ENCODE measurements around the gene PLXNA2. TPM values are rescaled to one million over a fixed set of nuclear protein-coding genes. Genes with fewer than 3 reads are reported as not detected.

The PLXNA2 gene
- polyA plus RNA-seq, 1 donor from 2014 or later = 0.15 TPM

- H3K9me3 Mint-ChIP-seq = no peaks in the 10 kb centered on the region
- no peak overlapping the region for H3K4me3 Mint-ChIP-seq
- peaks cover 0 to 3% (median 0%) of the 10 kb centered on the region in 3 donors for H3K4me1 Mint-ChIP-seq
- peaks cover 32% of the 10 kb centered on the region for H3K27me3 Mint-ChIP-seq
- no peak overlapping the region for H3K27ac Mint-ChIP-seq
- no peaks in the 10 kb centered on the region for H3K36me3 Mint-ChIP-seq
These were observed 76.8 kb downstream of the PLXNA2 start for GRCh38 chr1:208167261-208167869.

DNA sequence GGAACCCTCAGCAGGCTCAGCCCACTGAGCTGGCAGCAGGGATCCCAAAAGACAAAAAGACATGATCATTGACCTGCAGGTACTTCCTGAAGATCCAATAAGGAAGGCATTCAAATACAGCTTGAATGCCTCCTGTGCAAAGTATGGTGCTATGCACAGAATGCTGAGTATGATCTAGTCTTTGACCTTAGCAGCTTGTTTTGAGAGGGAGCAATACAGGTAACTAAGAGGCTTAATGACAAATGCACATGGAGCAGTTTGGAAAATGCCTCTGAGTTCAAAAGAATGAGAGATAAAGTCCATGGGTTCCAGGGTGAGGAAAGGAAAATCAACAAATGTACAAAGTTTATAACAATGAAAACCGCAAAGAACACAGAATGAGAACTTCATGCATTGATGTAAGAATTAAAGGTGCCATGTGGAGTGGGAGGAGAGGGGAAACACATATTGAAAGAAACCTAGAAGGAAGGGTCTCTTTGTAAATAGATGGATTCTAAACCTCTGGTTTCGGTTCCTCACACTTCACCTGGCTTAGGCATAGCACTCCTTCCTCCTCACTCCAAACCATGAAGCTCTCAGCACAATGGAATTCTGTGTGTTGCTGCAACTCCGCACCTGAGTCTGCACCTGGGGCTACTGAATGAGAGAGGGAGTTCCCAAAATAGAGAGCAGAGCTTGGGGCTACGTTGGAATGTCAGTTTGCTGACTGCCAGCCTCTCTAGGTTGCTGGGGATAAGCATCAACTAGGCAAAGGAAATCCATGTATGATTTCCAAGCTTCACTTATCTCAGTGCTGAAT lies 77.6 kb downstream of the PLXNA2 start:
- H3K36me3 Mint-ChIP-seq = no peaks in the 10 kb centered on the region
- no peaks in the 10 kb centered on the region for H3K9me3 Mint-ChIP-seq
- H3K4me3 Mint-ChIP-seq = no peak overlapping the region
- no peak overlapping the region for H3K27ac Mint-ChIP-seq
- peaks cover 32% of the 10 kb centered on the region for H3K27me3 Mint-ChIP-seq
- peaks cover 0 to 3% (median 0%) of the 10 kb centered on the region in 3 donors for H3K4me1 Mint-ChIP-seq

DNA sequence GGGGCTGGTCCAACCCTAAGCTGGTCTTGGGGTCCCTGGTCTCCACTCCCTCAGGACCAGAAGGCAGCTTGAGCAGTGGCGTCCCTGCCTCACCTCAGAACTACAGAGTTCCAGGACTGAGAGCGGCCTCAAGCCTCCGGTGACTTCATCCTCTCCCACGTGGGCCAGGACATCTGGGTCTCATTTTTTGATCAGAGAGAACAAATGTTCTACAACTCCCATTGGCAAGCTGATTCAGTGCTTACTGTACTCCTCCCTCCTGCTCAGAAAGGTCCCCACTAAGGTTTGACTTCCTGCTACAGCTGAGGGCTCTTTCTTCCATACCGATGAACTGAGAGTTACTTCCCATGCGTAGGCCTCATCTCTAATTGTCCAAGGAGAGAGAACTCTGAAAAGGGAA lies 78.5 kb downstream of the PLXNA2 start:
- H3K36me3 Mint-ChIP-seq = no peaks in the 10 kb centered on the region
- H3K27me3 Mint-ChIP-seq = peaks cover 34% of the 10 kb centered on the region
- H3K27ac Mint-ChIP-seq = no peak overlapping the region
- peaks cover 0 to 3% (median 0%) of the 10 kb centered on the region in 3 donors for H3K4me1 Mint-ChIP-seq
- no peak overlapping the region for H3K4me3 Mint-ChIP-seq
- H3K9me3 Mint-ChIP-seq = no peaks in the 10 kb centered on the region

- Mint-ChIP-seq H3K27ac (no peak overlapping the region), H3K4me3 (no peak overlapping the region), H3K4me1 (peaks cover 0 to 3% (median 0%) of the 10 kb centered on the region in 3 donors), H3K9me3 (no peaks in the 10 kb centered on the region), H3K27me3 (peaks cover 32% of the 10 kb centered on the region), H3K36me3 (no peaks in the 10 kb centered on the region)
These were observed 79.6 kb downstream of the PLXNA2 start for GRCh38 chr1:208164609-208165008.

DNA sequence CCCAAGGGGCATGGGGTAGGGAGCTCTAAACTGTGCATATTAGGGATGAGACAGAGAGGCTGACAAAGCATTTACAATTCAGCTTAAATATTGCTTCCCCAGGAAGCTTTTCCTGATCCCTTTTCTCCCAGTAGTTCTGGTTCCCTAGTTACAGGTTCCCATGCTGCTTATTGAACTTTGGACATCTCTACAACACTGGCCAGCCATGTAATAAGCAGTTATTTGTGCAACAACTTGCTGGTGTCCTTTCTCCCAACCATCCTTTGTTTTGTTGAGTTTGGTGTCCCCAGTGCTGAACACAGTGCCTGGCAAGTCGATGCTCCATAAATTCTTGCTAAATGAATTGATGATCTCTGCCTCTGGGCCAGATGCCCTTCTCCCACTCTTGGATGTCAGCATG lies 80.6 kb downstream of the PLXNA2 start:
- H3K27me3 Mint-ChIP-seq = peaks cover 37% of the 10 kb centered on the region
- no peaks in the 10 kb centered on the region for H3K36me3 Mint-ChIP-seq
- no peak overlapping the region for H3K27ac Mint-ChIP-seq
- H3K9me3 Mint-ChIP-seq = no peaks in the 10 kb centered on the region
- H3K4me3 Mint-ChIP-seq = no peak overlapping the region
- H3K4me1 Mint-ChIP-seq = peaks cover 0 to 3% (median 0%) of the 10 kb centered on the region in 3 donors

GRCh38 chr1:208162903-208163302 lies 81.3 kb downstream of the PLXNA2 start:
- peaks cover 39% of the 10 kb centered on the region for H3K27me3 Mint-ChIP-seq
- no peak overlapping the region for H3K4me3 Mint-ChIP-seq
- no peaks in the 10 kb centered on the region for H3K9me3 Mint-ChIP-seq
- peaks cover 0 to 3% (median 0%) of the 10 kb centered on the region in 3 donors for H3K4me1 Mint-ChIP-seq
- no peaks in the 10 kb centered on the region for H3K36me3 Mint-ChIP-seq
- H3K27ac Mint-ChIP-seq = no peak overlapping the region

- Mint-ChIP-seq H3K27ac (no peak overlapping the region), H3K9me3 (no peaks in the 10 kb centered on the region), H3K4me1 (peaks cover 0 to 3% (median 0%) of the 10 kb centered on the region in 3 donors), H3K4me3 (no peak overlapping the region), H3K27me3 (peaks cover 33% of the 10 kb centered on the region), H3K36me3 (no peaks in the 10 kb centered on the region)
These were observed 82.4 kb downstream of the PLXNA2 start for GRCh38 chr1:208161656-208162375.

GRCh38 chr1:208161005-208161404 lies 83.2 kb downstream of the PLXNA2 start:
- no peak overlapping the region for H3K4me3 Mint-ChIP-seq
- no peaks in the 10 kb centered on the region for H3K36me3 Mint-ChIP-seq
- H3K9me3 Mint-ChIP-seq = no peaks in the 10 kb centered on the region
- H3K4me1 Mint-ChIP-seq = no peaks in the 10 kb centered on the region
- H3K27ac Mint-ChIP-seq = no peak overlapping the region
- H3K27me3 Mint-ChIP-seq = peaks cover 25% of the 10 kb centered on the region

GRCh38 chr1:208160259-208160819 lies 83.8 kb downstream of the PLXNA2 start:
- no peaks in the 10 kb centered on the region for H3K9me3 Mint-ChIP-seq
- no peaks in the 10 kb centered on the region for H3K4me1 Mint-ChIP-seq
- no peak overlapping the region for H3K27ac Mint-ChIP-seq
- H3K4me3 Mint-ChIP-seq = no peak overlapping the region
- H3K27me3 Mint-ChIP-seq = peaks cover 20% of the 10 kb centered on the region
- no peaks in the 10 kb centered on the region for H3K36me3 Mint-ChIP-seq

DNA sequence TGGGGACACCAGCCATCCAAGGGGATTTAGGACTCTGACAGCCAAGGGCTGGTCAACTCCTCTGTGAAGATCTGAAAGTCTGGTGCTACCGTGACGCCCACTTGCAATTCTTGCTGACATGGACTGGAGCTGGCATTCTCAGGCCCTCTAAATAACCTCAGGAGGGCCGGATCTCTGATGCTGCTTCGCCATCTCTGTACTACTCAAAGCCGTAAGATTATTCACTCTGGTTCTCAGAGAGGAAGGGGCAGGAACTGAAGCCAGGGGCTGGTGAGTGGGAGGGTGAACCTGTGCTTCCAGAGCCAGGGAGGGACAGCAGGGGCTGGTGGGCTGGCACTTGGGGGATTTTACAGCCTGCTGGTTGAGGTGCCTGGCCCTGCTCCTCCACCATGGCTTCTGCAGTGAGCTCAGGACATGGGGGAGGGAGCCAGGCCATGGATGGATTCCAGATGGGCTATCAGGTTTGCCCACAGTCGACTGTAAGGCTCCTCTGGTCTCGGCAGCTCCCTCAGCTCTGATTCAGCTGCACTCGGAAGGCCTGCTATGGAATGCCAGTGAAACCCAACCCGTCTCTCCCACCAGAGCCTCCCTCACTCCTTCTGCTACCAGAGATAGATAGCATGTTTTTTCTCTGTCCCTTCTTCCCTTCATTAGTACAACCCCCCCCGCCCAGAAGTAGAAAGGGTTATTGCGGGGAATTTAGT lies 84.5 kb downstream of the PLXNA2 start:
- Mint-ChIP-seq H3K4me3 (no peak overlapping the region), H3K36me3 (no peaks in the 10 kb centered on the region), H3K9me3 (no peaks in the 10 kb centered on the region), H3K27ac (no peak overlapping the region), H3K27me3 (peaks cover 17% of the 10 kb centered on the region), H3K4me1 (no peaks in the 10 kb centered on the region)

GRCh38 chr1:208158640-208159554 lies 85.3 kb downstream of the PLXNA2 start:
- Mint-ChIP-seq H3K9me3 (no peaks in the 10 kb centered on the region), H3K27me3 (peaks cover 17% of the 10 kb centered on the region), H3K36me3 (no peaks in the 10 kb centered on the region), H3K27ac (no peak overlapping the region), H3K4me1 (no peaks in the 10 kb centered on the region), H3K4me3 (no peak overlapping the region)

DNA sequence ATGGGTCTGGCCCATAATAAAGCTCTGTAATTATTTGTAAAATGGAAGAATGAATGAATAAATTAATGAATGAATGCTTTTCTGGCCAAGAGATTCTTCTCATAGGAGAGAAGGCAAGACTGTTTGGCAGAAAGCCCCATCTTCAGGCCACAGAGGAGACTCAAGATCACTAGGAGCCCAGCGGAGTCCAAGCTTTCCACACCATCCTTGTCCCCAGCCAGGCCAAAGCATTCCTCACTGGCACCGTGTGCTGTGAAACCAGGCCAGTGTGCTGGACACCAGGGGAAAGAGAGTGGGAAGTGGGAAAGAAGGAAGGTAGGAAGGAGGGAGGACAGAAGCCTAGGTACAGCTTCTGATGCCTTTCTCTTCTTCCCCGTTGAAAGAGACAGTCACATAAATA lies 86.4 kb downstream of the PLXNA2 start:
- H3K4me1 Mint-ChIP-seq = no peaks in the 10 kb centered on the region
- no peaks in the 10 kb centered on the region for H3K9me3 Mint-ChIP-seq
- no peak overlapping the region for H3K4me3 Mint-ChIP-seq
- H3K36me3 Mint-ChIP-seq = no peaks in the 10 kb centered on the region
- H3K27me3 Mint-ChIP-seq = peaks cover 12% of the 10 kb centered on the region
- no peak overlapping the region for H3K27ac Mint-ChIP-seq

DNA sequence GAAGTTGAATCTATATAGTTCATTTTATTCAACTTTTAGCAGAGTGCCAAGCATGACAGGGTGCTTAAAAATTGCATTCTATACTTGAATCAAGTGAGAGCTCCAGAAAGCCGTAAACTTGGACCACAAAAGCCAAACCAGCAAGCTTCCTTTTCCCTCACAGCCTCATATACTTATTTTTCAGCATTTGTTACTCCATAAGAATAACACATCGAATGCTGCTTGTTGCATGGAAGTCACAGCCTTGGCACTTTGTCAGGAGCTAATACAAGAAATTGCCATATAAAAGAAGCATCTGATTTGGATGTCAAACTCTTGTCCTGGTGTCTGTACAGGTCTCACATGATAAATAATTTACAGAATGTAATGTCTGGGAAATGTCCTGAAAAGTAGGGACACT lies 87.4 kb downstream of the PLXNA2 start:
- Mint-ChIP-seq H3K4me3 (no peak overlapping the region), H3K4me1 (no peaks in the 10 kb centered on the region), H3K27ac (no peak overlapping the region), H3K36me3 (no peaks in the 10 kb centered on the region), H3K27me3 (peaks cover 12% of the 10 kb centered on the region), H3K9me3 (no peaks in the 10 kb centered on the region)

DNA sequence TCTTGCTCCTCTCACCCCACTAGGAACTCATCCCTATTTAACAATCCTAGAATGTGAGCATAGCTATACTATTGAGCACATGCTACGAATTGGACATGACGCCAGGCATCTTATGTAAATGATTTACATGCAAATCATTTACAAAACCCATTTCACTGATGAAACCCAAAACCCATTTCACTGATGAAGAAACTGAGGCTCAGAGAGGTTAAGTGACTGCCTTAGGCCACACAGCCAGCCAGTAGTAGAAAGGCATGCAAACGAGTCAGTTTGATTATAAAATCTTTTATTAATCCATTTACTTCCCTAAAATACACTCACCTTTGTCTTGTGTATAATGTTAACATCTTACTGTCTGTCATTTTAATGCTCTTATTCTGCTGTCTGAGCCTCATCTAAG lies 87.9 kb downstream of the PLXNA2 start:
- Mint-ChIP-seq H3K27ac (no peak overlapping the region), H3K36me3 (no peaks in the 10 kb centered on the region), H3K4me1 (no peaks in the 10 kb centered on the region), H3K4me3 (no peak overlapping the region), H3K27me3 (peaks cover 11% of the 10 kb centered on the region), H3K9me3 (no peaks in the 10 kb centered on the region)

Data from IgD-negative memory B cell (primary cell).